Measurements from ENCODE around the gene F5.

Gene F5

GRCh38 chr1:169473347-169473746, 112.9 kb downstream of the F5 start:
- no peak for DNase-seq

DNA sequence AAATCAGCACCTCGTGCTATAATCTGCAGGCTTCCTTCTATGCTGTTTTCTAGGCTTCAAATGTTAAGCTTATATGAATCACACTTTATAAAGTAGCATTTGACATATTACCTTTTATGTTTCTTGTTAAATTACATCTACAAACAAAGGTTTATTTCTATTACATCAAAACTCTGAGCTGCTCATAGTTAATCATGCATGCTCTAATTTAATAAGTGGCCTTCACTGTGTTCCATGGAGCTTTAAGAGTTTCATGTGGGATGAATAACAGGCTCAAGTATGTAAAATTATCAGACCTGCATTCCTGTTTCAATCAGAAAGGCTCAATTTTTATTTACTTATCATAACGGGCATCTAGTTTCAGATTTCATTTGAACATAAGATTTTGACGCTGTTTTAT, 113.5 kb downstream of the F5 start:
- DNase-seq: no peak

DNA sequence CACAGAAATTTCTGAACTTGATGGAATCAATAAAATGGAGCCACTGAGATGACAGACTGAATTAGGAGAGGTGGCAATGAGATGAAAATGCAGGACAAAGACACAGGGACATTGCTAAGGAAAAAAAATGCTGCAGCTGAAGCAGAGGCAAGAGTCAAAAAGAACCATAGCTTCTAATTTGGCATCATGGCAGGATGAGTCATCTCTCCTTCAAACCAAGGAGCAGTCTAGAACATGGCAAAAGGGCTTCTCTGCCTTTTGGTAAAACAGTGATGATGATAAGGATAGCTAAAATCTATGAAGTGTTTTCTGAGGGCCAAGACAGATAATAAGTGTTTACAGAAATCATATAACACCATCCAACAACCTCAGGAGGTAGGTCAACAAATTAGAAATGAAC, 117.3 kb downstream of the F5 start:
- no peak for DNase-seq

DNA sequence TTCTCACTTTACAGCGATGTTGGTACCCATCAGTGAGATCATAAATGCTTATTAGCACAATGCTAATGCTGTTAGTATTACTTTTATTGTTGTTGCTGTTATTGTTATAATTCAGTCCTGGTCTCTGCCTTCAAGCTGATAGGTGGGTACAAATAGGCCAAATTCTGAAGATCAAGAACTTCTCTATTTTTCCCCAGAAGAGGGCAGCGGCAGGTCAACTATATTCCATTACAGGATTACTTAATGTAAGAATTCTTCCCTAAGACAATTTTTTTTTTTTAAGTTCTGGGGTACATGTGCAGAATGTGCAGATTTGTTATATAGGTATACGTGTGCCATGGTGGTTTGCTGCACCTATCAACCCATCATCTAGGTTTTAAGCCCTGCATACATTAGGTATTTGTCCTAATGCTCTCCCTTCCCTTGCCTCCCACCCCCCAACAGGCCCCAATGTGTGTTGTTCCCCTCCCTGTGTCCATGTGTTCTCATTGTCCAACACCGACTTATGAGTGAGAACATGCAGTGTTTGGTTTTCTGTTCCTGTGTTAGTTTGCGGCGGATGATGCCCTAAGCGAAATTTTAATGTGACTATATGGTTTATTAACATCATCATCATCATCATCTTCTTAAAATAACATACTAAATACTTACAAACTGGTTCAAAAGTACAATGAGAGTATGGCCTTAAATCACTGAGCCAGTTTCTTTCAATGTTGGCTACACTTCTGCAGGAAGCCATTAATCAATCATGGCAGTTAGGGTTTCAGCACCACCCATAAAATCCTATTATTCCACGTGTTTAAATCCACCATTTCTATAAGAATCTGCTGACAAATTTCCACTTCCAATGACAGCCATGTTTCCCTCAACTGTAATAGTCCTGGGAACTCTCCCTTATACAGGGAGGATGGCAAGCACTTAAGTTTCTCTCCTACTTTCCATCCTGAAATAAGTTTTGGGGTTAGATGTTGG, 119.7 kb downstream of the F5 start:
- no peak for DNase-seq

DNA sequence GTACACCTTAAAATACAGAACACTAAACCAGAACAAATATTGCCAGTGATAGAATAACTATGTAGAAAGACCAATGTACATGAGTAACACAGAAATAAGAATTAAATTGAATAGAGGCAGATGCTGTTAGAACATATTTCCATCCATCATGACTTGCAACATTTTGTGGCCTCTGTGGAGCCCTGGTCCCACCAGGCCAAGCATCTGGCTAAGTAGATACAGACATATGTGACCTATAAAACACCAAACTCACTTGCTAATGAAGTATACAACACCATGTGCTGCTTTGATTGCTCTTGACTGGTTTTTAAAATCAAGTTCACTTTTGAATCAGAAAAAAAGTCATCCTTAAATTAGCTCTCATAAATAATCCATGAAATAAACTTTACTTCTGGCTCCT, 121.0 kb downstream of the F5 start:
- DNase-seq: no peak
